PC-3 (cell line): ENCODE results near the gene TKT. TPM values are rescaled to one million over a fixed set of nuclear protein-coding genes. Genes with fewer than 3 reads are reported as not detected.

ENCODE experiments used
- ATAC-seq: fragments of 200-7000 bp; cut with Tn5 transposase; 2 replicates; pipeline ENCODE4 v1.9.1; 2020; ENCODE audit warnings: mild to moderate bottlenecking, moderate library complexity
- BruUV-seq: library from RNA; stranded (reverse); fragments of 400-500 nt; replicated peaks from 2 replicates; lab custom pipeline; 2021; lab: Mats Ljungman, UMichigan
- CTCF ChIA-PET: fragments of 300-600 bp; sonication (Branson Sonifier 250); formaldehyde crosslinking; loops from one replicate; lab custom pipeline; 2022; ENCODE audit warnings: antibody characterized with exemption; lab: Charles Lee
- POLR2A ChIA-PET: fragments of 300-600 bp; sonication (Branson Sonifier 250); formaldehyde crosslinking; loops from one replicate; lab custom pipeline; 2022; ENCODE audit warnings: antibody characterized with exemption; ENCODE audit not compliant: unreplicated experiment; lab: Charles Lee
- DNase-seq: peaks from one replicate; pipeline ENCODE4 v3.0.0-alpha.2; 2015
- H2AFZ ChIP-seq: fragments of 300-600 bp; sonication (generic); 2 replicates; pipeline ENCODE4 v1.6.0; 2016; ENCODE audit warnings: antibody characterized with exemption, low read length
- H3F3A ChIP-seq: fragments of 300-600 bp; sonication (generic); one replicate; pipeline ENCODE4 v1.6.0; 2017; ENCODE audit warnings: antibody characterized with exemption, low read length, control low read depth, mild to moderate bottlenecking; ENCODE audit not compliant: unreplicated experiment
- H3K27ac ChIP-seq: fragments of 300-600 bp; sonication (generic); 2 replicates; pipeline ENCODE4 v1.5.1; 2016; ENCODE audit warnings: mild to moderate bottlenecking, low read length
- H3K27me3 ChIP-seq: fragments of 300-600 bp; sonication (generic); 2 replicates; pipeline ENCODE4 v1.6.1; 2016; ENCODE audit warnings: low read length, mixed read lengths
- H3K36me3 ChIP-seq: fragments of 300-600 bp; sonication (generic); 2 replicates; pipeline ENCODE4 v1.6.1; 2016; ENCODE audit warnings: low read depth, mixed run types, low read length, mixed read lengths
- H3K4me1 ChIP-seq: fragments of 300-600 bp; sonication (generic); 2 replicates; pipeline ENCODE4 v1.5.1; 2016; ENCODE audit warnings: low read length; ENCODE audit not compliant: insufficient read depth
- H3K4me2 ChIP-seq: fragments of 300-600 bp; sonication (generic); 2 replicates; pipeline ENCODE4 v1.6.0; 2016; ENCODE audit warnings: low read length
- H3K4me3 ChIP-seq: fragments of 300-600 bp; sonication (generic); 2 replicates; pipeline ENCODE4 v1.5.1; 2016; ENCODE audit warnings: mild to moderate bottlenecking, low read length, mixed read lengths
- H3K79me2 ChIP-seq: fragments of 300-600 bp; sonication (generic); 2 replicates; pipeline ENCODE4 v1.6.1; 2017; ENCODE audit warnings: low read length, mixed read lengths
- H3K9ac ChIP-seq: fragments of 300-600 bp; sonication (generic); 2 replicates; pipeline ENCODE4 v1.6.0; 2016; ENCODE audit warnings: mild to moderate bottlenecking, low read length
- H3K9me2 ChIP-seq: fragments of 300-600 bp; sonication (generic); replicated peaks from 2 replicates; pipeline ENCODE4 v1.6.1; 2016; ENCODE audit warnings: mixed run types, low read length, mixed read lengths
- H3K9me3 ChIP-seq: fragments of 300-600 bp; sonication (generic); 2 replicates; pipeline ENCODE4 v1.6.1; 2016; ENCODE audit warnings: low read length, mixed read lengths
- H4K20me1 ChIP-seq: fragments of 300-600 bp; sonication (generic); 2 replicates; pipeline ENCODE4 v1.6.1; 2016; ENCODE audit warnings: low read length, mixed read lengths
- CTCF ChIP-seq: fragments of 300-600 bp; sonication (generic); conservative IDR thresholded peaks from 2 replicates; pipeline ENCODE4 v1.5.1; 2017; ENCODE audit warnings: antibody characterized with exemption, low read depth, mild to moderate bottlenecking, low read length
- EZH2 ChIP-seq: fragments of 300-600 bp; sonication (generic); IDR thresholded peaks from one replicate; pipeline ENCODE4 v1.6.1; 2017; ENCODE audit warnings: antibody characterized with exemption, mild to moderate bottlenecking, low read length; ENCODE audit not compliant: unreplicated experiment
- EZH2phosphoT487 ChIP-seq: fragments of 300-600 bp; sonication (generic); IDR thresholded peaks from 2 replicates; pipeline ENCODE4 v1.6.1; 2018; ENCODE audit warnings: mild to moderate bottlenecking, antibody characterized with exemption, low read length, borderline replicate concordance
- intact Hi-C: fragments of 100-400 bp; cut with micrococcal nuclease; formaldehyde crosslinking; loops from 2 replicates; pipeline ENCODE4 v1.9.0; 2023
- total RNA-seq: library from RNA; depleted of rRNA; stranded (reverse); fragments of >200 nt; gene quantifications from 2 replicates; pipeline ENCODE4 v1.2.3, GENCODE V29; 2014

The TKT gene
- total RNA-seq, 1 experiment from 2014 or later = 486 TPM

DNA sequence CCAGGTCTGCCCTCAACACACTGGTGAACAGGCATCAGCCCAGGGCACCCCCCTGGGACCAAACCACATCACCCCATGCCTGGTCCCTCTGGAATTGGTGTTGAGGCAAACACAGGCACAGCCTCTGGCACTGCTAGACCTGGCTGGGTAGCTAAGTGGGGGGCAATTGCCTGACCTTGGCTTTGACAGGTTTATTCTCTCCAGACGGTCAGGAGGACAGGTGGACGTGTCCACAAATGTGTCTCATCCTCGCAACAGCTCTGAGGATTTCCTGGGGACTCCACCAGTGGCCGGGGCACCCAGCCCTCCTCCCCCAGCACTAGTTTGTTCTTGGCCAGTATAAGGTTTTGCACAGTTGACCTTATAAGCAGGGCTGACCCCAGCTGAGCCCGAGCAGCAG lies 31.3 kb downstream of the TKT start:
- no TSS peak for BruUV-seq
- Histone ChIP-seq H3K27me3 (no peaks in the 10 kb centered on the region), H3K9ac (no peak overlapping the region), H3K4me3 (no peak overlapping the region), H3K9me2 (no peaks in the 10 kb centered on the region), H3K36me3 (peaks cover 65% of the 10 kb centered on the region), H3K4me2 (no peak overlapping the region), H3K27ac (no peak overlapping the region), H3K9me3 (no peaks in the 10 kb centered on the region), H2AFZ (no peak overlapping the region), H4K20me1 (no peaks in the 10 kb centered on the region), H3K4me1 (no peaks in the 10 kb centered on the region), H3K79me2 (no peaks in the 10 kb centered on the region), H3F3A (no peaks in the 10 kb centered on the region)
- no peak for DNase-seq
- ChIA-PET POLR2A (no interaction called here), CTCF (no interaction called here)
- intact Hi-C loops = no loop called here
- TF ChIP-seq EZH2phosphoT487 (no peak), CTCF (no peak), EZH2 (no peak)
- ATAC-seq = no peak

DNA sequence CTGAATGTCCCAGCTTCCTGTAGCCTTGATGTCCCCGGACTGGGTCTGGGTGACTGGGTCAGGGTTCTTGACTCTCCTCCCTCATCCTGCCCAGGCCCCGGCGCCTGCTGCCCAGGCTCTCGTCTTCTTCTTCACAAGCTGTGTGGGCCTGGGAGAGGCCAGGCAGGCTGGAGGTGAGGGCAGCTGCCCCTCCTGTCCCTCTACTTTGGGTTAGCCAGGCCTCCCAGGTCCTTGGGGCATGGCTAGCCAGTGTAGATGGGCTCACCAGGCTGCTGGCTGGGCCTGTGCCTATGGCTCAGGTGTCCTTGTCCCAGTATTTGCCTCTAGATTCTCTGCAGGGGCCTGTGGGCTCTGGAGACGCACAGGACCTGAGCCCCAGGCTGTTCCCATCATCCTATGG lies 31.8 kb downstream of the TKT start:
- Histone ChIP-seq H3K27me3 (no peaks in the 10 kb centered on the region), H3F3A (no peaks in the 10 kb centered on the region), H4K20me1 (no peaks in the 10 kb centered on the region), H3K4me1 (no peaks in the 10 kb centered on the region), H3K9me2 (no peaks in the 10 kb centered on the region), H3K27ac (no peak overlapping the region), H3K4me3 (no peak overlapping the region), H3K9ac (no peak overlapping the region), H3K9me3 (no peaks in the 10 kb centered on the region), H3K79me2 (no peaks in the 10 kb centered on the region), H2AFZ (no peak overlapping the region), H3K4me2 (no peak overlapping the region), H3K36me3 (peaks cover 60% of the 10 kb centered on the region)
- BruUV-seq = no TSS peak
- no peak for TF ChIP-seq EZH2phosphoT487
- TF ChIP-seq CTCF = no peak
- TF ChIP-seq EZH2 = no peak
- DNase-seq (no peak), ATAC-seq (no peak)
- intact Hi-C loops = no loop called here
- ChIA-PET POLR2A (no interaction called here), CTCF (no interaction called here)

GRCh38 chr3:53223541-53223966 lies 32.3 kb downstream of the TKT start:
- Histone ChIP-seq H4K20me1 (no peaks in the 10 kb centered on the region), H3K4me3 (no peak overlapping the region), H3K4me1 (no peaks in the 10 kb centered on the region), H3K9me2 (no peaks in the 10 kb centered on the region), H3K9ac (no peak overlapping the region), H3K36me3 (peaks cover 56% of the 10 kb centered on the region), H3K79me2 (no peaks in the 10 kb centered on the region), H2AFZ (no peak overlapping the region), H3K27ac (no peak overlapping the region), H3F3A (no peaks in the 10 kb centered on the region), H3K27me3 (no peaks in the 10 kb centered on the region), H3K9me3 (no peaks in the 10 kb centered on the region), H3K4me2 (no peak overlapping the region)
- intact Hi-C loops = no loop called here
- ATAC-seq = no peak
- TF ChIP-seq EZH2 (no peak), EZH2phosphoT487 (no peak), CTCF (no peak)
- no peak for DNase-seq
- CTCF ChIA-PET = no interaction called here
- POLR2A ChIA-PET = no interaction called here
- no TSS peak for BruUV-seq
